Adrenal gland (tissue), 12 donors: ENCODE data around the gene SIGLEC5. TPM values are rescaled to one million over a fixed set of nuclear protein-coding genes. Genes with fewer than 3 reads are reported as not detected.

ENCODE experiments used
- DNase-seq, 7 donors: peaks; one replicate each; pipeline ENCODE4 v3.0.0-alpha.2; 2019 to 2020
- H3K27ac ChIP-seq, 5 donors: fragments of 200-600 bp; sonication (generic) in 4 of 5; 1 replicate in 3 of 5; 2 replicates in 2 of 5; pipeline versions ENCODE4 v1.5.1 to v1.8.0; 2016 to 2020; ENCODE audit warnings: mild to moderate bottlenecking in 1 of 5
- H3K27me3 ChIP-seq: fragments of 200-600 bp; 2 replicates; pipeline ENCODE4 v1.8.0; 2021
- H3K36me3 ChIP-seq, 2 donors: fragments of 200-600 bp; replicated peaks in 1 of 2; 1 replicate in 1 of 2; 2 replicates in 1 of 2; pipeline versions ENCODE4 v1.5.1 to v1.8.0; 2018 to 2022
- H3K4me1 ChIP-seq, 2 donors: fragments of 200-600 bp; replicated peaks in 1 of 2; 1 replicate in 1 of 2; 2 replicates in 1 of 2; pipeline versions ENCODE4 v1.5.1 to v1.8.0; 2018 to 2021
- H3K4me3 ChIP-seq, 4 donors: fragments of 200-600 bp; sonication (generic) in 3 of 4; one replicate each; pipeline ENCODE4 v1.5.1; 2016 to 2018
- H3K9me3 ChIP-seq, 3 donors: fragments of 200-600 bp; sonication (generic) in 1 of 3; replicated peaks in 1 of 3; 1 replicate in 2 of 3; 2 replicates in 1 of 3; pipeline versions ENCODE4 v1.5.1 to v1.8.0; 2016 to 2021
- POLR2A ChIP-seq, 2 donors: fragments of 450-650 bp; IDR thresholded peaks; one replicate each; pipeline ENCODE4 v1.6.1; 2017; ENCODE audit warnings: antibody characterized with exemption in 2 of 2, mild to moderate bottlenecking in 2 of 2, moderate library complexity in 1 of 2
- WGBS, 4 donors: extraction: QIAGEN DNeasy Blood & Tissue Kit in 2 of 4; methylation state at CpG; one replicate each; pipeline versions ENCODE4 v1.1.5 to v1.1.7; 2013 to 2017; 5-methylcytosine and 5-hydroxymethylcytosine counted together
- intact Hi-C, 2 donors: fragments of 100-400 bp; cut with DNase I; formaldehyde crosslinking; loops; one replicate each; pipeline versions ENCODE4 v1.14.1 to v1.15.0; 2022 to 2023
- polyA plus RNA-seq, 3 donors: library from polyadenylated mRNA; stranded (reverse); fragments of 200-250 nt in 2 of 3; fragments of 350-450 nt in 1 of 3; fragmentation: Illumina TruSeq in 1 of 3; extraction: RNeasy Lipid Tissue Mini Kit (QIAGEN cat#74804) in 1 of 3; gene quantifications; one replicate each; pipeline ENCODE4 v1.2.3, GENCODE V29; 2013 to 2014
- total RNA-seq, 9 donors: library from RNA; depleted of rRNA in 4 of 9; stranded (reverse); fragments of >200 nt in 4 of 9; fragments of 120-200 nt in 1 of 9; fragmentation: NEBNext Ultra II Directional in 1 of 9; extraction: Animal tissue kit (Norgen Biotek cat#: 25700) in 1 of 9; gene quantifications; one replicate each; pipeline versions ENCODE4 v1.1.0 to v1.2.4, GENCODE V29; 2013 to 2023
- TF ChIP-seq, protein P1 (sequence below), 6 experiments: fragments of 450-650 bp in 4 of 6; fragments of 200-600 bp in 2 of 6; sonication (generic) in 1 of 6; IDR thresholded peaks; 1 replicate in 5 of 6; 2 replicates in 1 of 6; pipeline versions ENCODE4 v1.5.1 to v1.8.0; 2016 to 2021; ENCODE audit warnings: antibody characterized with exemption in 6 of 6, mild to moderate bottlenecking in 2 of 6, moderate library complexity in 1 of 6
- donor health status: healthy with polysubstance abuse.
- donor health status: Bipolar disorder and iron deficiency.
- donor health status: DM: yes; HTN: yes; CAD: no.
- donor health status: DM: no; HTN: no; CAD: no.
- donor health status: DM: no; HTN: no; CAD: no.
- donor health status: DM: yes; HTN: yes; CAD: no.

SIGLEC5 gene
- total and polyA plus RNA-seq, 12 donors, result 0.11 to 3.0 (median 0.57) TPM; not detected in 7

DNA sequence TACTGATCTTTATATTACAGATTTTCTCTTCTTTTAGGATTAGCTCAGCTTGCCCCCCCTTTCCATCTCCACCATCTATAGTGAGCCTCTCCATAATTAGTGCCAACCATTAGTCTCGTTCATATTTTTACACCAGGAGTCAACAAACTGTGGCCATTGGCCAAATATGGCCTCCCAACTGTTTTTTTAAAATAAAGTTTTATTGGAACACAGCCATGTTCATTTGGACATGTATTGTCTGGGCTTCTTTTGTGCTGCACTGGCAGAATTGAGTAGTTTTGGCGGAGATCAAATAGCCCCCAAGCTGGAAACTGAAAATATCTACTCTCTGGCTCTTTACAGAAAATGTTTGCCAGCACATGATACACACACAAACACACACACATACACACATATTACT is 40.7 kb downstream of the SIGLEC5 start:
- intact Hi-C loops, result no loop called here
- no peak for DNase-seq
- H3K36me3 ChIP-seq, result peaks cover 0 to 14% of the 10 kb centered on the region in 2 donors

DNA sequence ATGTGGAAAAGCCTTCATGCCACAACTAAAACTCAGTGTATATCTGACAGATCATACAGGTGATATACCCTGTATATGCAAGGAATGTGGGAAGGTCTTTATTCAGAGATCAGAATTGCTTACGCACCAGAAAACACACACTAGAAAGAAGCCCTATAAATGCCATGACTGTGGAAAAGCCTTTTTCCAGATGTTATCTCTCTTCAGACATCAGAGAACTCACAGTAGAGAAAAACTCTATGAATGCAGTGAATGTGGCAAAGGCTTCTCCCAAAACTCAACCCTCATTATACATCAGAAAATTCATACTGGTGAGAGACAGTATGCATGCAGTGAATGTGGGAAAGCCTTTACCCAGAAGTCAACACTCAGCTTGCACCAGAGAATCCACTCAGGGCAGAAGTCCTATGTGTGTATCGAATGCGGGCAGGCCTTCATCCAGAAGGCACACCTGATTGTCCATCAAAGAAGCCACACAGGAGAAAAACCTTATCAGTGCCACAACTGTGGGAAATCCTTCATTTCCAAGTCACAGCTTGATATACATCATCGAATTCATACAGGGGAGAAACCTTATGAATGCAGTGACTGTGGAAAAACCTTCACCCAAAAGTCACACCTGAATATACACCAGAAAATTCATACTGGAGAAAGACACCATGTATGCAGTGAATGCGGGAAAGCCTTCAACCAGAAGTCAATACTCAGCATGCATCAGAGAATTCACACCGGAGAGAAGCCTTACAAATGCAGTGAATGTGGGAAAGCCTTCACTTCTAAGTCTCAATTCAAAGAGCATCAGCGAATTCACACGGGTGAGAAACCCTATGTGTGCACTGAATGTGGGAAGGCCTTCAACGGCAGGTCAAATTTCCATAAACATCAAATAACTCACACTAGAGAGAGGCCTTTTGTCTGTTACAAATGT is 42.7 kb downstream of the SIGLEC5 start:
- Histone ChIP-seq H3K4me3 (no peak overlapping the region), H3K27me3 (no peaks in the 10 kb centered on the region), H3K4me1 (no peaks in the 10 kb centered on the region), H3K36me3 (peaks cover 0 to 30% of the 10 kb centered on the region in 2 donors), H3K27ac (no peak overlapping the region), H3K9me3 (peaks cover 0 to 17% (median 0%) of the 10 kb centered on the region in 3 donors)
- no peak for DNase-seq
- intact Hi-C loops, result no loop called here
- 97 to 98% (median 97%) methylated on average over 9 of the region's 9 CpGs for WGBS, 4 donors
- TF ChIP-seq POLR2A (IDR thresholded peaks at IDR 0.05), result no peak
- TF ChIP-seq, protein P1, sequence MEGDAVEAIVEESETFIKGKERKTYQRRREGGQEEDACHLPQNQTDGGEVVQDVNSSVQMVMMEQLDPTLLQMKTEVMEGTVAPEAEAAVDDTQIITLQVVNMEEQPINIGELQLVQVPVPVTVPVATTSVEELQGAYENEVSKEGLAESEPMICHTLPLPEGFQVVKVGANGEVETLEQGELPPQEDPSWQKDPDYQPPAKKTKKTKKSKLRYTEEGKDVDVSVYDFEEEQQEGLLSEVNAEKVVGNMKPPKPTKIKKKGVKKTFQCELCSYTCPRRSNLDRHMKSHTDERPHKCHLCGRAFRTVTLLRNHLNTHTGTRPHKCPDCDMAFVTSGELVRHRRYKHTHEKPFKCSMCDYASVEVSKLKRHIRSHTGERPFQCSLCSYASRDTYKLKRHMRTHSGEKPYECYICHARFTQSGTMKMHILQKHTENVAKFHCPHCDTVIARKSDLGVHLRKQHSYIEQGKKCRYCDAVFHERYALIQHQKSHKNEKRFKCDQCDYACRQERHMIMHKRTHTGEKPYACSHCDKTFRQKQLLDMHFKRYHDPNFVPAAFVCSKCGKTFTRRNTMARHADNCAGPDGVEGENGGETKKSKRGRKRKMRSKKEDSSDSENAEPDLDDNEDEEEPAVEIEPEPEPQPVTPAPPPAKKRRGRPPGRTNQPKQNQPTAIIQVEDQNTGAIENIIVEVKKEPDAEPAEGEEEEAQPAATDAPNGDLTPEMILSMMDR (IDR thresholded peaks at IDR 0.05), result no peak

More for the DNA sequence above, 40.7 kb downstream of the SIGLEC5 start:
- no peaks in the 10 kb centered on the region for H3K27me3 ChIP-seq
- H3K9me3 ChIP-seq, result peaks cover 0 to 17% (median 0%) of the 10 kb centered on the region in 3 donors
- H3K4me1 ChIP-seq, result peaks cover 0 to 9% of the 10 kb centered on the region in 2 donors
- H3K27ac ChIP-seq, result no peak overlapping the region
- TF ChIP-seq POLR2A (IDR thresholded peaks at IDR 0.05), result no peak
- TF ChIP-seq, protein P1 (IDR thresholded peaks at IDR 0.05), result no peak
- 94 to 98% (median 98%) methylated on average over 2 of the region's 2 CpGs for WGBS, 4 donors
- H3K4me3 ChIP-seq, result no peak overlapping the region

DNA sequence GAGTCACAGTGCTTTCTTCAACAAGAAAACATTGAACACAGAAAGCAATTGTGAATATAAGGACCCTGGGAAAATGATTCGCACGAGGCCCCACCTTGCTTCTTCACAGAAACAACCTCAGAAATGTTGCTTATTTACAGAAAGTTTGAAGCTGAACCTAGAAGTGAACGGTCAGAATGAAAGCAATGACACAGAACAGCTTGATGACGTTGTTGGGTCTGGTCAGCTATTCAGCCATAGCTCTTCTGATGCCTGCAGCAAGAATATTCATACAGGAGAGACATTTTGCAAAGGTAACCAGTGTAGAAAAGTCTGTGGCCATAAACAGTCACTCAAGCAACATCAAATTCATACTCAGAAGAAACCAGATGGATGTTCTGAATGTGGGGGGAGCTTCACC is 43.4 kb downstream of the SIGLEC5 start:
- no peak overlapping the region for H3K4me3 ChIP-seq
- no peak for DNase-seq
- no peaks in the 10 kb centered on the region for H3K4me1 ChIP-seq
- TF ChIP-seq, protein P1 (IDR thresholded peaks at IDR 0.05), result no peak
- H3K9me3 ChIP-seq, result peaks cover 0 to 17% (median 0%) of the 10 kb centered on the region in 3 donors
- no peaks in the 10 kb centered on the region for H3K27me3 ChIP-seq
- H3K36me3 ChIP-seq, result peaks cover 0 to 37% of the 10 kb centered on the region in 2 donors
- 93 to 99% (median 98%) methylated on average over 4 of the region's 4 CpGs for WGBS, 4 donors
- intact Hi-C loops, result no loop called here
- H3K27ac ChIP-seq, result no peak overlapping the region

DNA sequence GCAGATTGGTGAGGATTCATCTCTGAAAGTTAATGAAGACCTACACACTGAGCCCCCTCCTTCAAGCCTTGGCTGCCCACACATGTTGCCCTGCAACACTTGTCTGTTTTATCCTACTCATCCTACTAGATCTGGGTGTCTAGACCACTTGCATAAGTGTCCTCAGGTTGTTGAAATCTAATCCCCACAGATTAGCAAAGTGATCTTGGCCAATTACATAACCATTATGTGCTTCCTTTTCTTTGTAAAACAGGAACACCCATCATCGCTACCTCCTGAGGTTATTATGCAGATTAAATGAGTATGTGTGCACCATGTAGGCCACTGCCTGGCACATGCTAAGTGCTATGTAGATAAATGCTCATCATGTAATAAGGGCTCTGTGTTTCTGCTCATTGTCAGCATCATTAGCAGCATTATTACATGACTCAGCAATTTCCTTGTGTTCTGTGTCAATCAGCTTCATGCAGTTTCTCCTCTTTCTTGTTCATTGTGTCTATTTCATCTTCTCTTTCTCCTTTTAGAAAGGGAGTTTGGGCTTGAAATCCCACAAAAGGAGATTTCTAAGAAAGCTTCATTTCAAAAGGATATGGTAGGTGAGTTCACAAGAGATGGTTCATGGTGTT is 44.0 kb downstream of the SIGLEC5 start:
- H3K36me3 ChIP-seq, result peaks cover 0 to 43% of the 10 kb centered on the region in 2 donors
- H3K27ac ChIP-seq, result no peak overlapping the region
- 79 to 95% (median 85%) methylated on average over 1 of the region's 1 CpG for WGBS, 4 donors
- H3K4me1 ChIP-seq, result no peaks in the 10 kb centered on the region
- intact Hi-C loops, result no loop called here
- peaks cover 0 to 17% (median 0%) of the 10 kb centered on the region in 3 donors for H3K9me3 ChIP-seq
- H3K4me3 ChIP-seq, result no peak overlapping the region
- no peak for DNase-seq
- no peak for TF ChIP-seq POLR2A (IDR thresholded peaks at IDR 0.05)
- TF ChIP-seq, protein P1 (IDR thresholded peaks at IDR 0.05), result no peak
- H3K27me3 ChIP-seq, result no peaks in the 10 kb centered on the region
